Cerebellar nuclear complex (tissue), 1 donor: ENCODE measurements around the gene CCDC74A.
"Not testable (repeated sequence)": the region's sequence is repeated elsewhere in the genome, so short reads cannot be mapped to it uniquely, and the experiment has no call there.

ENCODE experiments used
- DNase-seq, 2 experiments: peaks; one replicate each; lab custom pipeline; 2025; lab: John Stamatoyannopoulos, UW

The CCDC74A gene

GRCh38 chr2:131566371-131566770 is 38.7 kb downstream of the CCDC74A start:
- DNase-seq, result no peak

GRCh38 chr2:131567891-131568290 is 40.2 kb downstream of the CCDC74A start:
- no peak for DNase-seq

GRCh38 chr2:131568401-131568800 is 40.7 kb downstream of the CCDC74A start:
- not testable (repeated sequence) for DNase-seq

- no peak for DNase-seq
These were observed 44.5 kb downstream of the CCDC74A start for GRCh38 chr2:131572175-131572574.

- DNase-seq, result no peak
These were observed 50.1 kb downstream of the CCDC74A start for GRCh38 chr2:131577812-131578211.

- DNase-seq, result no peak
These were observed 52.5 kb downstream of the CCDC74A start for GRCh38 chr2:131580187-131580586.
